GM19455 (cell line): ENCODE measurements around the gene TIMM21.

ENCODE experiments used
- ATAC-seq: cut with Tn5 transposase; IDR thresholded peaks from one replicate; pipeline ENCODE4 v1.9.1; 2021; ENCODE audit not compliant: unreplicated experiment

The TIMM21 gene

DNA sequence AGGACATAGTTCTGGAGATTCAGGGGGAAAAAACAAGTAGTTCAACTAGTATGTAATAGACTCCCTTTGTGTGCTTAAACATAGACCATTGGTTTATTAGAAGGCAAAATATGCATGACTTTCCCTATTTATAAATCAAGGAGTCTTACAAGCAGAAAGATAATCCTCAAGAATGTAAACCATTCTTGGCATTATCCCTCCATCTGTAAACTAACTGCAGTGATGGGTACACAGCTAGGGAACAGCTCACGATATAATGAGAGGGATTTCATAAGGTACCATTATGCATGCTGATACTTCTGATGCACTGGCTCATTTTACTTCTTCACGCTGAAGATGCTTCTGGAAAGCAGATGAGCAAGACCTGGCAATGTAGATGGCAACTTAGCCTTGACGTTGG, 1.6 kb upstream of the TIMM21 start:
- no peak for ATAC-seq

DNA sequence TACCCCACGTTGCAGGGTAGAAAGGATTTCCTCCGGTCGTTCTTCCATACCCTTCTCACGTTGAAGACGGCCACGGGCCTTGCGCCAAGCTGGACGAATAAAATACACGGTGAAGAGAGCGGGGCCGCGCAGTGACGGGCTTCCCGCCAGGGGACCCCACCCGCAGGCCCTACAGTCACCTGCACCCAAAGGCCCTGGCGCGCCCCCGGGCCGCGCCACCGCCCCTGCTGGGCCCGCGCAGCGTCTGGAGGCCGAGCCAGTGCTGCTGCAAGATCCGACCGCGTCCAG, 888 bp upstream of the TIMM21 start:
- no peak for ATAC-seq

DNA sequence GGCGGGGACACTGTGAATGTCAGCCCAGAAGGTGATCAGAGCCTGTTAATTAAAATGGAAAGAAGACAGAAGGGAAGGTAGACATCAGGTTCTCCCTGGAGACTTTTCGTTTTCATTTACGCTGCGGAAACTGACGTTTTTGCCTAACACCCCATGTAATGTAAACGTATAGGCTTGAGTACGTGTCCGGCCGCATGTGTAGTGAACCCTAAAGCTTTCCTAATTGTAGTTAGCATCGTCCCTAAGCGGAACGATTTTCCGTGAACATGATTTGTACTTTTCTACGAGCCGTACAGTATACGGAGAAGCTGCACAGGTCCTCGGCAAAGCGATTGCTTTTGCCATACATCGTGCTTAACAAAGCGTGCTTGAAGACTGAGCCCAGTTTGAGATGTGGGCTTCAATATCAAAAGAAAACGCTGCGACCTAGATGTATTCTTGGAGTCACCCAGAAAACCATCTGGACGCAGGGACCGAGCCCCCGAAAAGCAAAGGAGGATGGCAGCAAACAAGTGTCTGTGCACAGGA, 284 bp downstream of the TIMM21 start:
- peak; percentile 19 for ATAC-seq

DNA sequence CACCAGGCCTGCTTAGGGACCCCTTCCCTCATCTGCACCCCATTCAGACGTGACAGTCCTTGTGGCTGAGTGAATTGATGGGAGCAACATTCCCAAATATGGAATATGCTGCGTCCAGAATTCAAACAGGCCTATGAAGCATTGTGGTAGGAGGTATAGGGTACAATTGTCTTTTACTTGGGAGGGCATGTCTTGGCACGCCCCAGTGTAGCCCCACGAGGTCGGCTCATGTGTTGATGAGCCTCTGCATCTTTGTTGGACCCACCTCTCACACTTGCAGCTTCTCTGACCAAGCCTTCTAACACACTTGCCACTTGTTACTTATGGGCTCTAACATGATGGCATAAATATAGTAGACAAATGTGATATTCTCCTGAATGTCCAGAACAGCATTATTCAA, 1.6 kb downstream of the TIMM21 start:
- no peak for ATAC-seq

DNA sequence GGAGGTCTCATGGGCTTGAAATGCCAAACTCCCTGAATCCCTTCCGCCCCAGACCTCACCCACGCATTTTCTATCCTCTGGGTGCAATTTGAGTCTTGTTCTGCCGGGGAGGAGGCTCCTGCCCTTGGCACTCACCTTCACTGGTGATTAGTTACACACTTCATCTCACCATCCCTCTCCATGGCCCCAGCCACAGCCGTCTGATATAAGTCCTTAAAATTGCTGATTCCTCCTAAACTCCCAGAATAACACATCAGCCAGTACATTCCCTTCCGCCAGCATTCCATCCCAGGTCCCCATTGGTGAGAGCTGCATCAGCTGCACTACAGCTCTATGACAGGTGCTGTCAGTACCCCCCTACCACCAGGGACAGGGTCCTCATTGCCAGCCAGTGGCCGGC, 3.9 kb downstream of the TIMM21 start:
- no peak for ATAC-seq

DNA sequence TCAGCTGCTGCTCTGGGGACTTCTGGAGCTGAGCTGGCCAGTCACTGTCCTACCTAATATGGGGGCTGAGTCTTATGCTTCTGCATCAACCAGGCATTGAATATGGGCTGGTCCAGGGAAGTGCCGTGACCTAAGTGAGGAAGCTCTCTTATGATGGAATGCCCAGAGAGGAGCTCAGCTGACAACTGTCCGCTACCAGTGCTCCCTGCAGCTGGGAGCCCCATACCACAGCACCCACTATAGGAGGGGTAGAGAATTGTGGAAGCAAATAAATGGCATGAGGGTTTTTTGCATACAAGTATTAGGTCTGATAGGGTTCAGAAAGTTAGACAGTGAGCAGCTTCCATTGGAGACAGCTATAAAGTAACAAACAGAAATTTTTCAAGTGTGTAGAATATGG, 4.5 kb downstream of the TIMM21 start:
- no peak for ATAC-seq

DNA sequence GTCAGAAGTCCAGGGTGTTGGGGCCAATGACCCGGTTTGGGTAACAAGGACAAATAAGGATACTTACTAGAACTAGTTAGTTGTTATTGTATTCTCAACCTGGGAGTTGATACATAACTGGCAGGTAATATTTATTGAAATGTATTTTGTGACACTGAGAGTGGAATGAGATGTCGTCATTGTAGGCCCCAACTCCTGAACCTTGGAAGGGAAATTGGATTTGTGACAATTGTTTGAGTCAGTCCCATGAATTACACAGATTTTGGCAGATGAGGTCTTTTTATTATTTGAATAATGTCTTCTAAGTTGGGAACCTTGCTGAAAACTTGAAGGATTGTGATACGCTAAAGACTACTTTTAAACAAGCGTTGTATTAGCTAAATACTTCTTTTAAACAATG, 5.1 kb downstream of the TIMM21 start:
- no peak for ATAC-seq

DNA sequence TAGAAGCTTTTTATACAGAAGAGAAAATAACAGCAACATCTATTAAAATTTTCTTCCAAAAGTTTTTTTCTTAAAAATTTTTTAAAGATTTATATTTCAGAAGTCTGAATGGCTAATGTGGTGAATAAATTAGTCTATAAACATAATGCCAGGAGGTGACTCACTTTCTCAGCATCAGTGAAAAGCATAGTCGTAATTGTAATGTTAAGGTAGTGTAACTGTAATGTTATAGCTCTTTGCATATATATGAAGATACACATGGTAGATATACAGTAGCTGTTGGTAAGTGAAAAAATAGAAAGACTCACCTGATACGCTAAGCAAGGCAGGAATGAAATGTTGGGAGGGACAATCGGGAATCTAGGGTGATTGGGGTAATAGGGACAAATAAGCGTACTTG, 5.5 kb downstream of the TIMM21 start:
- ATAC-seq = no peak

DNA sequence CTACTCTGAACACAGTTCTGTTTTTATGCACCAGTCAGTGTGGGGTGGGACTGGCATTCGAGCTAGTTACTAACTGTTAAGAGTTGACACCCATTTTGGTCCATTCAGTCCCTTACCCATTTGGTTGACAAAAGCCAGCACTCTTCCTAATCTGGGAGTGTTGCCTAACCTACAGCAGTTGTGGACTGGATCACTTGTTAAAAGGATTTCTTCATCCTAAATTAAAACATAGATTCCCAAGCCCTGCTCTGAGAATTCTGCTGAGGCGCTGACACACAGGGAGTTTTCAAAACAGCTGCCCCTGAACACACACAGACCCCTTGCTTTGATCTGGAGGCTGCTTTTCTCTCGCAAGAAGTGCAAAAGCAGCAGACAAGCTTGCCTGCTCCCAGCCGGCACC, 6.4 kb downstream of the TIMM21 start:
- no peak for ATAC-seq

DNA sequence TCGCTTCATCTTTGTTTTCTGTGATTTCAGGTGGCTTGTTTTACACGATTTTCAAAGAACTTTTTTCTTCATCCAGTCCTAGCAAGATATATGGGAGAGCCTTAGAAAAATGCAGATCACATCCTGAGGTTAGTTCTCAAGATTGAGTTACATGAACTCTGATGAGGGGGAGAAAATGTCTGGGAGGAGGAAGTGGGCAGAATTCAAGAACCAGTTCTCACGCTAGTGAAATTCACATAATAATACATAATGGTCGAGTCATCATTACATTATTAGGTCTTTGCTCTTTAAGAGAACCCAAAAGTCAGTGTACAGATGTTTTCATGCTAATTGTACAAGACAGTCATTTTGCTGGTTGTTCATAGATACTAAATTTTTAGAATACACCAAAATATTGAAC, 7.0 kb downstream of the TIMM21 start:
- ATAC-seq = no peak

DNA sequence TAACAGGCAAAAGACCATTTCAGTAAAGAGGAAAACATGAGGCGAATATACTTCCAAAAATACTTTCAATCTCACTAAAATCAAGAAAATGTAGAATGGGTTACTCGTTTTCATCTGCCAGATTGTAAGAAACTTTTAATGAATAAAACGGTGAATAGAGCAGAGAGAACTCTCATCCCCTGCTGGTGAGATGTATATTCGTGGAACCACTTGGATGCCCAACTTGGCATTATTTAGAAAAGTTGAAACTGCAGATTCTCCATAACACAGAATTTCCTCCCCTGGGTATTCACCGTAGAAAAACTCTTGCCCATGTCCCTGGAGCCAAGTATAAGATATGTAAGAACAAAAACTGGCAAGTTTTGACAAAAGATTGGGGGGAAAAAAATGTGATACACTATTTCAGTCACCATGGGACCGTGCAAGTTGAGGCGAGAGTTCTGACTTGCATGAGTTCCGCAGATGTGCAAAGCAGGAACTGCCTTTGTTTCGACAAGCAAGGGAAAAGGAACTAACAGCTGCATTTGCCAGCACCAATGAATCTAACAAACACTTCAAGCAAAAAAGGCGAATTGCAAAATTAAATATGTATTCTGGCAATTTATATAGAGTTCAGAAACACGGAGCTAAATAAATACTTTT, 14.8 kb downstream of the TIMM21 start:
- no peak for ATAC-seq

DNA sequence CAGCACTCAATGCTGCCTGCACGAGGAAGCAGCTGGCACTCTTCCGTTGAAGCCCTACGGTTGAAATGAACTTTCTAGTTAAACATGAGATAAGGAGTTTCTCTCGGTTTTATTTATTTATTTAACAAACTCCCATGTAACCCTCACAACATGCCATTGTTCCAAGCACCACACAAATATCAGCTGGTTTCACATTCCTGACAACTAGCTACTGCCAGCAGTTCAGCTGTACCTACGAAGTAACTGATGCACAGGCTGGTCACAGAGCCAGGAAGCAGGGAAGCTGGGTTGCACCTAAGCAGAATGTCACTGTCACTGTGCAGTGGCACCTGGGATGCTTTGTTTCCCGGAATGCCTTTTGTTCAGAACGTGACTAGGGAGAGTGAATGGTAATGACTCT, 18.1 kb downstream of the TIMM21 start:
- ATAC-seq = no peak

DNA sequence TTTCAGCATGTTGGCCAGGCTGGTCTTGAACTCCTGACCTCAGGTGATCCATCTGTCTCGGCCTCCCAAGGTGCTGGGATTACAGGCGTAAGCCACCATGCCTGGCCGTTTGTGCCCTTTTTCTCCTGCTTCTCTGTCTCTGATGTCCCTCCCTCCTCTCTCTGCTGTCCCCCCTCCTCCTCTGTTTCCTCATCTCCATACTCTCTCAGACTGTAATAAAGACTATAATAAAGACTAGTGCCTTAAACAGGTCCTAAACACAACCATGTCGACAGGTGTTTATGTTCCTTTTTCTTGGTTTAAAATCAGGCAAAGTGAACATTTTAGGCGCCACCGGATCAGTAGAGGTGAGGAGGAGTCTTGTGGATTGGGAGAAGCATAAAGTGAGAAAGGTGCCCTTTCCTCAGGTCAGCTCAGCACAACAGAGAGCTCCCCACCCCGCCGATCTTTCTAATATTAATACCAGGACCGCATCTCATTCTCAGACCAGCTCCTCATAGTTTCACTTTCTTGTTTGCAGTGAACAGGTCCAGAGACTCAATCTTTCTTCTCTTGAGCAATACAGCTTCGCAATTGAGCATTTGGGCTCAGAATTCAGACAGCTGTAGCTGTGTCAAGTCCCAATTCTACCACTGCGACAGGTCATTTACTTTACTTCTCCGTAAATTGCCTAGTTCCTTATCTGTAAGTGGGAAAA, 23.7 kb downstream of the TIMM21 start:
- ATAC-seq = peak; percentile 99

DNA sequence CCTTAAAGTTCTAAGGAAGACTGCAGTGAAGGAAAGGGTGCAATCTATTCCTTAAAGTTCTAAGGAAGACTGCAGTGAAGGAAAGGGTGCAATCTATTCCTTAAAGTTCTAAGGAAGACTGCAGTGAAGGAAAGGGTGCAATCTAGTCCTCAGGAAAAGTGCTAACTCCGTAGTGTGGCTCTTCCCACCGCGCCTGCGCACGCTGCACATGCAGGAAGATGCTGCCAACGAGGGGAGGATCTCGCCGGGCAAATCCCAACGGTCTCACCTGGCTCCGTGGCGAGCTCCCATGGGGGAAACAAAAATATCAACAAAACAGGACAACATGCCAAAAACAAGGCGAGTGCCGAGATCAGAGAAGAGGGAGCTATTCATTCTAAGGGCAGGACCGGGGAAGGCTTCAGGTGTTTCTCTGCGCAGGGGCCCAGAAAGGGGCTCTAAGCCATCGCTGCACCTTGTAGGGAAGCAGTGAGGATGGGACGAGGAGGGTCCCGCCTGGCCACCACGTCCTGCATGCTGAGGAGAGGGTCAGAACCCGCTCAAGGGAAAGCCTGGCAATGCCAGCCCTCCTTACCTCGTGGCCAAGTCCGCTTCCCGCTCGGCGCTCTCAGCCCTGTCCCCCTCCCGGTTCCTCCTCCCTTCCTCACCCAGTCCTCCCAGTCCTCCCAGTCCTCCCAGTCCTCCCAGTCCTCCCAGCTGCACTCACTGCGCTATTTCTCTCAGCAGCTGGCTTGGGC, 24.5 kb downstream of the TIMM21 start:
- ATAC-seq = no peak

DNA sequence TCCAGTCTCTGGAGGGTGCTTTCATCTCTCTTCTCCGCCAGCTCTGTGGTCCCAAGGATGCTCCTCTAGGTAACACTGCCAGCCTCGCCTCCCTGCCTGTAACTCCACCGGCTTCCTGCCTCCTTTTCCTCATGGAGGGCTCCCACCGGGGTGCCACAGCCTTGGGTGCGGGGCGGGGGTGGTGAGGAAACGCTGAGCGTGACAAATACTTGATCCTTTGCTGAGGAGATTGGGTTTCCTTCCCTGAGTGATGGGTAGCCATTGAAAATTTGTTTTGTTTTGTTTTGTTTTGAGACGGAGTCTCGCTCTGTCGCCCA, 25.1 kb downstream of the TIMM21 start:
- no peak for ATAC-seq

DNA sequence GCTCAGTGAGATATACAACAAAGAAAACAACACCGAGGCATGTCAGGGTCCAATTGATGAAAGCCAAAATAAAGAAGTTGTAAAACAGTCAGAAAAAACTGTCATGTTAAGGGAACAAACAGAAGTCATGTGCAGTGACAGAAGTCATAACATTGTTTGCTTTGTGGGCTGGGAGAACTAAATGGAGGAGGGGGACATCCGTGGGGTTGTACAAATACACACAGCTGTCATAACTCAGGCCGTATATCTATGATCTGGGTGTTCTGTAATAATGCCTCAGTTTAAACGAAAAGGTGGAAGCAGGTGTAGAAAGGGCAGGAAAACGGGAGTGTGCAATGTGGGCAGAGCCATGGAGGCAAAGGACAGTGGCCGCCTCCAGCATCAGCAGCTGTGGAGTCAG, 27.3 kb downstream of the TIMM21 start:
- ATAC-seq = no peak

DNA sequence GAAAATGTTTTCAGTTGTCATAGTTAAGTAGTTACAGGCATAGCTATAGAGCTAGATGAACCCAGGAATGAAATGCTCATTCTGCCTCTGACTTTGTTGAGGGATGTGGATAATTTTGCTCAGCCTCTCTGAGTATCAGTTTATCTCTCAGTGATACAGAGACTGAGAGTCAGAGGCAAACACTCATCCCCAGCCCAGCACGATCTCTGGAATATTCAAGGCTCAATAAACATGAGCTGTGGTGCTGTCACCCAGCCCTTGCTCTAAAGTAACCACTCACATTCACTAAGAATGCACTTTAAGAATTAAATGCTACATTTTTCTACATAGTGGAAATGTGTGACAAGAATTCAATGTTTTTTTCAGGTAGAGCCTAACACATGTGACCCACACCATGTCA, 30.6 kb downstream of the TIMM21 start:
- ATAC-seq = no peak

DNA sequence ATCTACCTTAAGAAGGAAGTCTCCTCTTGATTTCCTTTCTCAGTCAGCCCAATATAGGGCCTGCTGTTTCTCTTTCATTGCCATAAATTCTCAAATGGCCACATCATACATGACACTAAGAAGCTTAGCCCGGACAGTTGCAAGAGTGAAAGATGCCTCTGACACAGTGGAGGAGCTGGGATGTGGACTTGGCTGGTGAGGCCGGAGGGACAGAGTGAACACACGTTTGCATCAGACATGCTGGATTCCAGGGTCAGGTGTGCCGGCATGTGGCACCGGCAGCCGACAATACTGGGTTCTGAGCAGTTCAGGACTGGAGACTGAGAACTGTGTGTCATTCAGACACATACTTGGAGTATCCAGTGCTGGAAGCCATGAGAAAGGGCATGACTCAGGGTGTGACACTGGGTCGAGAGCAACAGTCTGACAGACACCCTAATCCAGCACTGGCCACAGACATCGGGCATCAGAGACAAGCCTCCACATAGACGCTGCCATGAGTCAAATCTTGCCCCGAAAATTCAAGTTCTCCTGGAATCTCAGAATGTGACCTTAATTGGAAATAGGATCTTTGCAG, 31.4 kb downstream of the TIMM21 start:
- ATAC-seq = no peak

DNA sequence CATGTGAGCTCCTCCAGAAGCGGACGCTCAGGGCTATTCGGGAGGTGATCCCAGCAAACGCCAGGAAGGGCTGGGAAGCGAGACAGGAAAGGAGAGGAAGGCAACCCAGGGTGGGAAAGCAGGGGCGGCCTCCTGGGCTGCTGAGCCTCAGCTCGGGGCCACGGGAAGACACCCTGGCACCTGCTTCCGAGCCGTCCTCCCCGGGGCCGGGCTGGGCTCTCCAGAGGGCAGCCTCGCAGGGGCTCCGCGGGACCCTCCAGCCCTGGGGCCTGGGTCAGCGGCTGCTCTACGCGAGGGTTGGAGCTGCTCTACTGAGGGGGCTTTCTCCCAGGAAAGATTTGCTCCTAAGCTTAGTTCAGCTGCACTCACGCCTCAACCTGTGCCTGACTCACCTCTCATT, 34.0 kb downstream of the TIMM21 start:
- ATAC-seq = no peak

DNA sequence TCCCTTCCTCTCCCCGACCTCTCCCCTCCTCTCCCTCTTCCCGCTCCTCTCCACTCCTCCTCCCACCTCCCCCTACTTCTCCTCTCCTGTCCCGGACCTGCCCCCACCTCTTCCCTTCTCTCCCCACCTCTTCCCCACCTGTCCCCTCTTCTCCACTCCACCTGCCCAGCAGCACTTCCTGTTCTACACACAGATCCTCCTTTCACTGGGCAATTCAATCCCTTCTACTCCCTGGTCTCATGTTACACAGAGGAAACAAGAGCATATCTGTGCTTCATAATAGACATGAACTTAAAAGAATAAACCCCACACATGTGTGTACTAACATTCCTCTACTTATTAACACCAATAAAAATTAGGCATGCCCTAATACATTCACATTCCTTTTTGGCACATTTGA, 34.8 kb downstream of the TIMM21 start:
- no peak for ATAC-seq

DNA sequence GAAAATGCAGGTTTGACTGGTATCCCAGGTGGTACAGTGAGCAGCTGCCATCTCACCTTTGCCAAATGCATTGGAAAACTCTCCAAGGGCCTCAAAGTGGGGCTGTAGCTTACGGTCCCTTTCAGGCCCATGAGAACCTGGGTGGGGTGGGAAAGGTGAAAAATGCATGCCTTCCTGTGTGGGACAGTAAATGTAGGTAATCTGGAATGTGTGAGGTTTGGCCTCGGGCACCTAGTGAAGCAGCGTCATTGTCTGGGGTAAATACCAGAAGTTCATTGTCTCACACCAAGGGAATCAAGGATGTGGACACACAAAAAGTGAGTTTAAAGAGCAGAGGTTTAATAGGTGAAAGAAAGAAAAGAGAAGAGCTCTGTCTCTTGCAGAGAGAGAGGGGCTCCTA, 36.6 kb downstream of the TIMM21 start:
- no peak for ATAC-seq

DNA sequence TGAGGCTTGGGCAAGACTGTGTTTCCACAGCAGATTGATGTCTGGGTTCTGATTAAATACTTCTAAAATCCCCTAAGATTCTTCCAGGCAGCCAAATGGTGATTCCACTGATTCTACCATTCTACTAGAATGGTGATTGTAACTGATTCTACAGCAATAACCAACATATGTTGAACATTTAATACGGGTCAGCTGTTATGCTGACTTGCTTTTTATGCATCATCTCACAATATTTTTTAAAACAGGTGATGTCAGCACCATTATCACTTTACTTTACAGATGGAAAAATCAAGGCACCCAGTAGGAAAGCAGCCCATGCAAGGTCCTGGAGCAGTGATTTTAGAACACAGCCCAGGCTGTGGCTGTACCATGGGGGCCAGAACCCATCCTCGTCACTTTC, 37.5 kb downstream of the TIMM21 start:
- no peak for ATAC-seq
